K562 (cell line): Measurements from ENCODE around the gene CCR2. TPM values are rescaled to one million over a fixed set of nuclear protein-coding genes. Genes with fewer than 3 reads are reported as not detected.

Source experiments
- ATAC-seq: fragments of 200-7000 bp; cut with Tn5 transposase; 3 replicates; pipeline ENCODE4 v1.9.1; 2020; ENCODE audit warnings: moderate library complexity
- BruUV-seq: library from RNA; stranded (reverse); fragments of 400-500 nt; replicated peaks from 2 replicates; lab custom pipeline; 2021; lab: Mats Ljungman, UMichigan
- CTCF ChIA-PET: fragments of 300-600 bp; formaldehyde crosslinking; extraction: SDS; loops from one replicate; lab custom pipeline; 2021; ENCODE audit warnings: low intra/inter-chr PET ratio; lab: Yijun Ruan, JAX
- POLR2A ChIA-PET: fragments of 300-600, 350-650 bp; sonication (Branson Sonifier 250); formaldehyde crosslinking; extraction: SDS; loops from one replicate; lab custom pipeline; 2021; ENCODE audit warnings: antibody characterized with exemption, inconsistent platforms; lab: Yijun Ruan, JAX
- DNase-seq, 4 experiments: peaks; one replicate each; pipeline versions ENCODE4 v3.0.0 to v3.0.0-alpha.2; 2011 to 2018; ENCODE audit warnings: low spot score in 3 of 4, mixed read lengths in 3 of 4; ENCODE audit errors: extremely low read depth in 1 of 4
- FAIRE-seq: peaks from 2 replicates; lab custom pipeline; 2011; peaks lifted over from hg19 to GRCh38; lab: Jason Lieb, UNC
- H2AFZ ChIP-seq: 2 replicates; pipeline ENCODE4 v1.6.0; 2011; ENCODE audit warnings: low read depth, low read length, control low read depth, inconsistent platforms
- H3K27ac ChIP-seq: fragments of 200-600 bp; 3 replicates; pipeline ENCODE4 v1.8.0; 2011; ENCODE audit warnings: low read depth, mild to moderate bottlenecking, control low read depth, inconsistent platforms, low read length, moderate library complexity, mixed read lengths; ENCODE audit errors: extremely low read depth
- H3K27me3 ChIP-seq, 2 experiments: fragments of 300-600 bp in 1 of 2; 2 replicates in 1 of 2; 3 replicates in 1 of 2; pipeline versions ENCODE4 v1.6.0 to v1.8.0; 2011; ENCODE audit warnings: inconsistent platforms in 2 of 2, low read length in 2 of 2, mild to moderate bottlenecking in 1 of 2, mixed read lengths in 1 of 2, moderate library complexity in 1 of 2; ENCODE audit not compliant: control insufficient read depth in 2 of 2, insufficient read depth in 2 of 2
- H3K36me3 ChIP-seq: fragments of 300-600 bp; 3 replicates; pipeline ENCODE4 v1.8.0; 2011; ENCODE audit warnings: mild to moderate bottlenecking, low read length, inconsistent platforms; ENCODE audit not compliant: control insufficient read depth, insufficient read depth
- H3K4me1 ChIP-seq, 2 experiments: fragments of 200-600 bp in 1 of 2; replicated peaks in 1 of 2; 2 replicates in 1 of 2; 3 replicates in 1 of 2; pipeline versions ENCODE4 v1.5.1 to v1.8.0; 2011; ENCODE audit warnings: inconsistent platforms in 2 of 2, low read length in 2 of 2, mild to moderate bottlenecking in 1 of 2, mixed read lengths in 1 of 2, moderate library complexity in 1 of 2; ENCODE audit not compliant: control insufficient read depth in 2 of 2, insufficient read depth in 2 of 2
- H3K4me2 ChIP-seq: 2 replicates; pipeline ENCODE4 v1.6.1; 2011; ENCODE audit warnings: low read length, control low read depth, inconsistent platforms, mixed read lengths; ENCODE audit not compliant: insufficient read depth
- H3K4me3 ChIP-seq: fragments of 200-600 bp; sonication (generic), shearing (Covaris generic); 2 replicates; pipeline ENCODE4 v1.5.1; 2016; ENCODE audit warnings: control low read depth, inconsistent platforms
- H3K79me2 ChIP-seq: fragments of 200-600 bp; 3 replicates; pipeline ENCODE4 v1.8.0; 2011; ENCODE audit warnings: low read length, inconsistent platforms; ENCODE audit not compliant: control insufficient read depth, insufficient read depth
- H3K9ac ChIP-seq, 2 experiments: 2 replicates each; pipeline versions ENCODE4 v1.6.0 to v1.6.1; 2011; ENCODE audit warnings: low read depth in 2 of 2, low read length in 2 of 2, control low read depth in 1 of 2, inconsistent platforms in 1 of 2, mild to moderate bottlenecking in 1 of 2, mixed read lengths in 1 of 2; ENCODE audit not compliant: insufficient read depth in 1 of 2
- H3K9me1 ChIP-seq: one replicate; pipeline ENCODE4 v1.6.0; 2011; ENCODE audit warnings: inconsistent platforms, mild to moderate bottlenecking, low read length, moderate library complexity; ENCODE audit not compliant: control insufficient read depth, insufficient read depth
- H3K9me3 ChIP-seq: replicated peaks from 2 replicates; pipeline ENCODE4 v1.5.1; 2011; ENCODE audit warnings: low read depth, low read length, inconsistent platforms; ENCODE audit not compliant: control insufficient read depth, insufficient read depth
- H4K20me1 ChIP-seq: replicated peaks from 2 replicates; pipeline ENCODE4 v1.6.1; 2011; ENCODE audit warnings: low read length, inconsistent platforms, mixed read lengths; ENCODE audit not compliant: control insufficient read depth, insufficient read depth
- ELF1 ChIP-seq: fragments of 200-800 bp; sonication (Bioruptor generic); IDR thresholded peaks from 2 replicates; pipeline ENCODE4 v1.6.1; 2016; ENCODE audit warnings: missing genetic modification characterization, missing compliant biosample characterization
- ETV5 ChIP-seq: sonication (generic); formaldehyde crosslinking; IDR thresholded peaks from 2 replicates; pipeline ENCODE4 v1.4.0; 2020; ENCODE audit warnings: low read depth, mild to moderate bottlenecking, missing genetic modification reagents
- GABPA ChIP-seq: fragments of 200-800 bp; sonication (Bioruptor generic); conservative IDR thresholded peaks from 2 replicates; pipeline ENCODE4 v1.6.1; 2016; ENCODE audit warnings: low read depth, missing genetic modification characterization, missing compliant biosample characterization
- LEF1 ChIP-seq: fragments of 450-650 bp; IDR thresholded peaks from 2 replicates; pipeline ENCODE4 v1.6.1; 2016; ENCODE audit warnings: mild to moderate bottlenecking
- NFRKB ChIP-seq: fragments of 450-650 bp; IDR thresholded peaks from 2 replicates; pipeline ENCODE4 v1.6.1; 2016; ENCODE audit warnings: low read depth
- PPARD ChIP-seq: fragments of 250-450 bp; sonication (Bioruptor Pico); IDR thresholded peaks from 2 replicates; pipeline ENCODE4 v1.8.0; 2022; ENCODE audit warnings: inconsistent platforms, mild to moderate bottlenecking, moderate library complexity
- SMC3 ChIP-seq: conservative IDR thresholded peaks from 2 replicates; pipeline ENCODE4 v1.6.1; 2011; ENCODE audit warnings: low read depth, low read length, improper control_type of control experiment; ENCODE audit not compliant: insufficient read depth
- ZNF324 ChIP-seq: fragments of 250-450 bp; sonication (Bioruptor Pico); IDR thresholded peaks from 2 replicates; pipeline ENCODE4 v1.4.0; 2020; ENCODE audit warnings: mild to moderate bottlenecking
- ZNF408 ChIP-seq: fragments of 250-450 bp; sonication (Bioruptor Pico); IDR thresholded peaks from 2 replicates; pipeline ENCODE4 v1.4.0; 2020; ENCODE audit warnings: low read depth, mild to moderate bottlenecking, moderate library complexity
- ZNF584 ChIP-seq: fragments of 200-800 bp; sonication (Bioruptor generic); IDR thresholded peaks from 2 replicates; pipeline ENCODE4 v1.6.1; 2016; ENCODE audit warnings: low read depth, mild to moderate bottlenecking, missing genetic modification characterization, missing compliant biosample characterization
- ZNF589 ChIP-seq: fragments of 200-800 bp; sonication (Bioruptor generic); IDR thresholded peaks from 2 replicates; pipeline ENCODE4 v1.6.1; 2016; ENCODE audit warnings: low read depth, missing genetic modification characterization, missing compliant biosample characterization
- ZNF75A ChIP-seq: fragments of 450-650 bp; formaldehyde crosslinking; IDR thresholded peaks from 2 replicates; pipeline ENCODE4 v1.4.0; 2020; ENCODE audit warnings: mild to moderate bottlenecking
- WGBS: fragments of 100-300 bp; shearing (Covaris generic); methylation state at CpG from one replicate; pipeline ENCODE4 v1.1.6; 2016; ENCODE audit warnings: low coverage, mixed read lengths; ENCODE audit not compliant: insufficient coverage; ENCODE audit errors: missing lambda C conversion rate; 5-methylcytosine and 5-hydroxymethylcytosine counted together
- in situ Hi-C: fragments of 300-500 bp; cut with MboI; formaldehyde crosslinking; loops from 4 replicates; pipeline ENCODE4 v1.15.0; 2018; ENCODE audit warnings: inconsistent platforms, mixed read lengths
- intact Hi-C: fragments of 100-400 bp; cut with micrococcal nuclease; formaldehyde crosslinking; loops from 2 replicates; pipeline ENCODE4 v1.14.2; 2022
- polyA plus RNA-seq, 8 experiments: library from polyadenylated mRNA; depleted of rRNA in 4 of 8; stranded (reverse) in 5 of 8; unstranded in 3 of 8; fragments of >200 nt; fragmentation: Nextera tagmentation in 2 of 8; fragmentation: Illumina TruSeq in 1 of 8; extraction: Ambion mirVana in 2 of 8; extraction: Trizol in 1 of 8; gene quantifications; 2 replicates each; pipeline versions ENCODE4 v1.2.1 to v1.2.3, GENCODE V29; 2011 to 2014; ENCODE audit warnings: inconsistent platforms in 1 of 8, missing spikeins in 1 of 8
- total RNA-seq, 7 experiments: library from RNA; depleted of rRNA in 6 of 7; stranded (reverse); fragments of >200 nt in 6 of 7; fragmentation: Illumina TruSeq in 2 of 7; extraction: Trizol in 2 of 7; gene quantifications; 2 replicates each; pipeline versions ENCODE4 v1.2.1 to v1.2.3, GENCODE V29; 2011 to 2021; ENCODE audit warnings: low replicate concordance in 1 of 7
- TF ChIP-seq, protein P1 (sequence below): sonication (generic); formaldehyde crosslinking; IDR thresholded peaks from 2 replicates; pipeline ENCODE4 v1.8.1; 2022; ENCODE audit warnings: missing genetic modification reagents
- TF ChIP-seq, protein P2 (sequence below): fragments of 250-450 bp; sonication (Bioruptor Pico); IDR thresholded peaks from 2 replicates; pipeline ENCODE4 v1.4.0; 2020; ENCODE audit warnings: mild to moderate bottlenecking
- TF ChIP-seq, protein P3 (sequence below): sonication (generic); formaldehyde crosslinking; IDR thresholded peaks from 2 replicates; pipeline ENCODE4 v1.8.0; 2022; ENCODE audit warnings: mild to moderate bottlenecking, missing genetic modification reagents, borderline replicate concordance
- TF ChIP-seq, protein P4 (sequence below), 2 experiments: IDR thresholded peaks; 2 replicates each; pipeline ENCODE4 v1.6.1; 2011; ENCODE audit warnings: borderline replicate concordance in 1 of 2, control low read depth in 1 of 2, low read depth in 1 of 2, low read length in 1 of 2, mild to moderate bottlenecking in 1 of 2, mixed read lengths in 1 of 2, moderate library complexity in 1 of 2; ENCODE audit not compliant: insufficient read depth in 1 of 2, insufficient read length in 1 of 2, poor library complexity in 1 of 2, severe bottlenecking in 1 of 2; ENCODE audit errors: extremely low read depth in 1 of 2

Gene CCR2
- total and polyA plus RNA-seq, 9 of the 15 experiments (the other 6 are each of a cell fraction or from before 2014, with no cell fraction given), result not detected

- BruUV-seq, result no TSS peak
- FAIRE-seq (no peak), ATAC-seq (peak; percentile 13; the same call in 1 of the 3 replicates), DNase-seq (peak in 1 of 4 experiments; percentile 39)
- H3K4me3 ChIP-seq, result no peak overlapping the region
- 0% methylated on average over 2 of the region's 2 CpGs for WGBS
- peak overlapping the region; percentile 13; the same call in 1 of the 3 replicates for H3K27ac ChIP-seq
- no peaks in the 10 kb centered on the region for H3K79me2 ChIP-seq
- no peaks in the 10 kb centered on the region for H3K9me1 ChIP-seq
- H3K27me3 ChIP-seq, result peaks cover 0 to 11% of the 10 kb centered on the region in 2 experiments; a peak in 2 of 5 replicates
- peak overlapping the region; percentile 26; the same call in 1 of the 2 replicates for H3K4me2 ChIP-seq
- no peak overlapping the region for H3K9ac ChIP-seq
- H3K36me3 ChIP-seq, result no peaks in the 10 kb centered on the region
- no peaks in the 10 kb centered on the region for H3K9me3 ChIP-seq
- POLR2A ChIA-PET, result interaction anchor here (0.7 to 1.7 kb wide), 7 partner anchors 8 to 611 kb away, joined by 3 to 7 read pairs (median 4); partner anchors contain the start of gene CCR2
- in situ Hi-C loops (no loop called here), intact Hi-C loops (no loop called here)
- no peak overlapping the region for H2AFZ ChIP-seq
- H3K4me1 ChIP-seq, result peaks cover 10 to 39% of the 10 kb centered on the region in 2 experiments
- CTCF ChIA-PET, result no interaction called here
- H4K20me1 ChIP-seq, result no peaks in the 10 kb centered on the region
- TF ChIP-seq, protein P1, sequence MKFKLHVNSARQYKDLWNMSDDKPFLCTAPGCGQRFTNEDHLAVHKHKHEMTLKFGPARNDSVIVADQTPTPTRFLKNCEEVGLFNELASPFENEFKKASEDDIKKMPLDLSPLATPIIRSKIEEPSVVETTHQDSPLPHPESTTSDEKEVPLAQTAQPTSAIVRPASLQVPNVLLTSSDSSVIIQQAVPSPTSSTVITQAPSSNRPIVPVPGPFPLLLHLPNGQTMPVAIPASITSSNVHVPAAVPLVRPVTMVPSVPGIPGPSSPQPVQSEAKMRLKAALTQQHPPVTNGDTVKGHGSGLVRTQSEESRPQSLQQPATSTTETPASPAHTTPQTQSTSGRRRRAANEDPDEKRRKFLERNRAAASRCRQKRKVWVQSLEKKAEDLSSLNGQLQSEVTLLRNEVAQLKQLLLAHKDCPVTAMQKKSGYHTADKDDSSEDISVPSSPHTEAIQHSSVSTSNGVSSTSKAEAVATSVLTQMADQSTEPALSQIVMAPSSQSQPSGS (CRISPR knock-in tag), result no peak
- TF ChIP-seq, protein P2, sequence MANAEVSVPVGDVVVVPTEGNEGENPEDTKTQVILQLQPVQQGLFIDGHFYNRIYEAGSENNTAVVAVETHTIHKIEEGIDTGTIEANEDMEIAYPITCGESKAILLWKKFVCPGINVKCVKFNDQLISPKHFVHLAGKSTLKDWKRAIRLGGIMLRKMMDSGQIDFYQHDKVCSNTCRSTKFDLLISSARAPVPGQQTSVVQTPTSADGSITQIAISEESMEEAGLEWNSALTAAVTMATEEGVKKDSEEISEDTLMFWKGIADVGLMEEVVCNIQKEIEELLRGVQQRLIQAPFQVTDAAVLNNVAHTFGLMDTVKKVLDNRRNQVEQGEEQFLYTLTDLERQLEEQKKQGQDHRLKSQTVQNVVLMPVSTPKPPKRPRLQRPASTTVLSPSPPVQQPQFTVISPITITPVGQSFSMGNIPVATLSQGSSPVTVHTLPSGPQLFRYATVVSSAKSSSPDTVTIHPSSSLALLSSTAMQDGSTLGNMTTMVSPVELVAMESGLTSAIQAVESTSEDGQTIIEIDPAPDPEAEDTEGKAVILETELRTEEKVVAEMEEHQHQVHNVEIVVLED, result no peak
- TF ChIP-seq NFRKB (0 out of 2 replicates have a peak, but pooled peaks have one; percentile 46), ZNF408 (CRISPR knock-in tag) (no peak), ZNF584 (CRISPR knock-in tag) (0 out of 2 replicates have a peak, but pooled peaks have one; percentile 39), GABPA (tag) (no peak), ELF1 (no peak), LEF1 (peak; percentile 28; the same call in 1 of the 2 replicates), ZNF324 (CRISPR knock-in tag) (no peak), ZNF75A (no peak), PPARD (CRISPR knock-in tag) (no peak), ETV5 (CRISPR knock-in tag) (no peak), SMC3 (no peak), ZNF589 (CRISPR knock-in tag) (peak; percentile 68; the same call in 1 of the 2 replicates)
- TF ChIP-seq, protein P3, sequence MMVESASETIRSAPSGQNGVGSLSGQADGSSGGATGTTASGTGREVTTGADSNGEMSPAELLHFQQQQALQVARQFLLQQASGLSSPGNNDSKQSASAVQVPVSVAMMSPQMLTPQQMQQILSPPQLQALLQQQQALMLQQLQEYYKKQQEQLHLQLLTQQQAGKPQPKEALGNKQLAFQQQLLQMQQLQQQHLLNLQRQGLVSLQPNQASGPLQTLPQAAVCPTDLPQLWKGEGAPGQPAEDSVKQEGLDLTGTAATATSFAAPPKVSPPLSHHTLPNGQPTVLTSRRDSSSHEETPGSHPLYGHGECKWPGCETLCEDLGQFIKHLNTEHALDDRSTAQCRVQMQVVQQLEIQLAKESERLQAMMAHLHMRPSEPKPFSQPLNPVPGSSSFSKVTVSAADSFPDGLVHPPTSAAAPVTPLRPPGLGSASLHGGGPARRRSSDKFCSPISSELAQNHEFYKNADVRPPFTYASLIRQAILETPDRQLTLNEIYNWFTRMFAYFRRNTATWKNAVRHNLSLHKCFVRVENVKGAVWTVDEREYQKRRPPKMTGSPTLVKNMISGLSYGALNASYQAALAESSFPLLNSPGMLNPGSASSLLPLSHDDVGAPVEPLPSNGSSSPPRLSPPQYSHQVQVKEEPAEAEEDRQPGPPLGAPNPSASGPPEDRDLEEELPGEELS (CRISPR knock-in tag), result no peak
- TF ChIP-seq, protein P4, sequence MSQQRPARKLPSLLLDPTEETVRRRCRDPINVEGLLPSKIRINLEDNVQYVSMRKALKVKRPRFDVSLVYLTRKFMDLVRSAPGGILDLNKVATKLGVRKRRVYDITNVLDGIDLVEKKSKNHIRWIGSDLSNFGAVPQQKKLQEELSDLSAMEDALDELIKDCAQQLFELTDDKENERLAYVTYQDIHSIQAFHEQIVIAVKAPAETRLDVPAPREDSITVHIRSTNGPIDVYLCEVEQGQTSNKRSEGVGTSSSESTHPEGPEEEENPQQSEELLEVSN (IDR thresholded peaks at IDR 0.05; ENCODE audit: borderline replicate concordance in 1 of 2, extremely low read depth in 1 of 2, insufficient read depth in 1 of 2, insufficient read length in 1 of 2, low read depth in 1 of 2, low read length in 1 of 2, poor library complexity in 1 of 2, severe bottlenecking in 1 of 2), result no peak
These were observed 45.6 kb downstream of the CCR2 start for GRCh38 chr3:46399557-46399956.
